WERI-Rb-1 (cell line): ENCODE results near the gene MRPL28.
A peak's percentile ranks its signal among the peaks of the same experiment; 100 is the strongest.
"Not testable (repeated sequence)": the region's sequence is repeated elsewhere in the genome, so short reads cannot be mapped to it uniquely, and the experiment has no call there.

Experiments
- DNase-seq: peaks from one replicate; pipeline ENCODE4 v3.0.0-alpha.2; 2020
- H3K27ac ChIP-seq: fragments of 250-450 bp; sonication (Bioruptor Pico); 2 replicates; pipeline ENCODE4 v1.5.1; 2020; ENCODE audit warnings: mild to moderate bottlenecking, moderate library complexity
- H3K27me3 ChIP-seq: fragments of 250-450 bp; sonication (Bioruptor Pico); 2 replicates; pipeline ENCODE4 v1.5.1; 2021; ENCODE audit warnings: mild to moderate bottlenecking, low read depth, moderate library complexity; ENCODE audit not compliant: insufficient read depth, severe bottlenecking
- H3K36me3 ChIP-seq: fragments of 250-450 bp; sonication (Bioruptor Pico); 2 replicates; pipeline ENCODE4 v1.5.1; 2020; ENCODE audit warnings: mild to moderate bottlenecking, moderate library complexity
- H3K4me3 ChIP-seq: 2 replicates; pipeline ENCODE4 v1.5.1; 2011; ENCODE audit warnings: low read depth, mild to moderate bottlenecking, control low read depth, low read length
- H3K9me3 ChIP-seq: fragments of 250-450 bp; sonication (Bioruptor Pico); 2 replicates; pipeline ENCODE4 v1.5.1; 2021; ENCODE audit warnings: mild to moderate bottlenecking, moderate library complexity; ENCODE audit not compliant: severe bottlenecking
- CTCF ChIP-seq: IDR thresholded peaks from 2 replicates; pipeline ENCODE4 v1.5.1; 2011; ENCODE audit warnings: low read depth, mild to moderate bottlenecking, control low read depth, inconsistent platforms, low read length

MRPL28 gene

GRCh38 chr16:370443-370842 is at the start of gene MRPL28:
MRPL28 (minus strand) TSS chr16:370538; CDS start chr16:370218, 320 bp downstream.
- peak within 1 kb of the TSS; percentile 36 for H3K4me3 ChIP-seq
- peak; percentile 95 for DNase-seq
- H3K36me3 ChIP-seq = peaks cover 77% of the 10 kb centered on the region
- peak within 1 kb of the TSS; percentile 86 for H3K27ac ChIP-seq
- no peaks in the 10 kb centered on the region for H3K9me3 ChIP-seq
- no peaks in the 10 kb centered on the region for H3K27me3 ChIP-seq
- TF ChIP-seq CTCF = no peak

DNA sequence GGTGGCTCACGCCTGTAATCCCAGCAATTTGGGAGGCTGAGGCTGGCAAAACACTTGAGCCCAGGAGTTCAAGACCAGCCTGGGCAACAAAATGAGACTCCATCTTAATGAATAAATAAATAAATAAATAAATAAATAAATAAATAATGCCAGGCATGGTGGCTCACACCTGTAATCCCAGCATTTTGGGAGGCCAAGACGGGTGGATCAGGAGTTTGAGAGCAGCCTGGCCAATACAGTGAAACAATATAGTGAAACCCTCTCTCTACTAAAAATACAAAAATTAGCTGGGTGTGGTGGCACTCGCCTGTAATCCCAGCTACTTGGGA is 44.8 kb upstream of the MRPL28 start:
- H3K36me3 ChIP-seq = not testable (repeated sequence)

GRCh38 chr16:414395-415169 is 44.2 kb upstream of the MRPL28 start:
- H3K27ac ChIP-seq = no peak overlapping the region
- H3K27me3 ChIP-seq = no peaks in the 10 kb centered on the region
- DNase-seq = no peak
- H3K4me3 ChIP-seq = no peak overlapping the region
- no peaks in the 10 kb centered on the region for H3K9me3 ChIP-seq
- H3K36me3 ChIP-seq = peaks cover 6% of the 10 kb centered on the region; the same call in 1 of the 2 replicates
- no peak for TF ChIP-seq CTCF

More for the DNA sequence above, 44.8 kb upstream of the MRPL28 start:
- H3K27ac ChIP-seq, H3K4me3 ChIP-seq, H3K27me3 ChIP-seq, H3K9me3 ChIP-seq, DNase-seq: not testable (repeated sequence)

GRCh38 chr16:411576-412265 is 41.4 kb upstream of the MRPL28 start:
- no peak overlapping the region for H3K27ac ChIP-seq
- H3K36me3 ChIP-seq = peaks cover 6% of the 10 kb centered on the region; the same call in 1 of the 2 replicates
- TF ChIP-seq CTCF = no peak
- no peak for DNase-seq
- H3K27me3 ChIP-seq = no peaks in the 10 kb centered on the region
- H3K4me3 ChIP-seq = no peak overlapping the region
- H3K9me3 ChIP-seq = no peaks in the 10 kb centered on the region

DNA sequence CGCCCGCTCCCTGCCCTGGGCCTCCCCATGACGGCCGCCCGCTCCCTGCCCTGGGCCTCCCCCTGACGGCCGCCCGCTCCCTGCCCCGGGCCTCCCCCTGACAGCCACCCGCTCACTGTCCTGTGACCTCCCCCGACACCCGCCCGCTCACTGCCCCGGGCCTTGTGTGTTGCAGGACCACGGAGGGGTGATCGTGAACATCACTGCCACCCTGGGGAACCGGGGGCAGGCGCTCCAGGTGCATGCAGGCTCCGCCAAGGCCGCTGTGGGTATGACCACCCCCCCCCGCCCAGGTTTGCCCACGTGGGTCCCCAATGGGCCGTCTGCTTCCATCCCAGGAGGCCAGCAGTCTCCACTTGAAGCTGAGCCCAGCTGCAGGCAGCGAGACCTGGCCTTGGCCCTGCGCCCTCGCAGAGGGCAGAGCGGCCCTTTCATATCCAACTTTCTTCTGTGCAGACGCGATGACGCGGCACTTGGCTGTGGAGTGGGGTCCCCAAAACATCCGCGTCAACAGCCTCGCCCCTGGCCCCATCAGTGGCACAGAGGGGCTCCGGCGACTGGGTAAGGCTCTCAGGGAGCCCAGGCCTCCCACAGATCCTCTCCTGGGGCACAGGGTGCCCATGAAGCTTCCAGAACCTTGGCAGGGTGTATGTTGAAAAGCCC is 40.3 kb upstream of the MRPL28 start:
- no peak for DNase-seq
- Histone ChIP-seq H3K27me3 (no peaks in the 10 kb centered on the region), H3K4me3 (no peak overlapping the region), H3K9me3 (no peaks in the 10 kb centered on the region), H3K27ac (no peak overlapping the region), H3K36me3 (peaks cover 6% of the 10 kb centered on the region; the same call in 1 of the 2 replicates)
- TF ChIP-seq CTCF = no peak

GRCh38 chr16:407253-407652 is 36.9 kb upstream of the MRPL28 start:
- Histone ChIP-seq H3K9me3 (no peaks in the 10 kb centered on the region), H3K4me3 (no peak overlapping the region), H3K36me3 (peaks cover 6% of the 10 kb centered on the region; the same call in 1 of the 2 replicates), H3K27me3 (no peaks in the 10 kb centered on the region), H3K27ac (no peak overlapping the region)
- no peak for TF ChIP-seq CTCF
- DNase-seq = no peak
